ENCODE measurements around the gene GARIN3. TPM values are rescaled to one million over a fixed set of nuclear protein-coding genes. Genes with fewer than 3 reads are reported as not detected.
"Not testable (repeated sequence)": the region's sequence is repeated elsewhere in the genome, so short reads cannot be mapped to it uniquely, and the experiment has no call there.

GARIN3 gene
- total RNA-seq, 2 experiments from 2014 or later: not detected

DNA sequence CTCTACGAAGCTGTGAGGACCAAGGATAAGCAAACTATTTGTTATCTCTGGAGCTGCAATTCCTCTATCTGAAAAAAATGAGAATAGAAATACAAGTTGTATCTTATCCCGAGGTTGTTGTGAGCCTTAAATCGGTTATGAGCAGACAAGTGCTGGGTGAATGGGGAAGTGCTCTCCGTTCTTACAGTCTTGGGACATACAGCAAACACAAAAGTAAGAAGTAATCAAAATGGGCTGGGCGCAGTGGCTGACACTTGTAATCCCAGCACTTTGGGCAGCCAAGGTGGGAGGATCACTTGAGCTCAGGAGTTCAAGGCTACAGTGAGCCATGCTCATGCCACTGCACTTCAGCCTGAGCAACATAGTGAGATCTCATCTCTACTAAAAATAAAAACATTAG is 46.2 kb upstream of the GARIN3 start:
- H3K9me3 Mint-ChIP-seq: no peaks in the 10 kb centered on the region
- DNase-seq (no peak), ATAC-seq (ENCODE audit: poor library complexity) (no peak)
- CTCF ChIA-PET: interaction anchor here (1.0 to 1.1 kb wide), 2 partner anchors 27 to 63 kb away, joined by 3 read pairs; no protein-coding TSS in a partner anchor
- H3K36me3 ChIP-seq (ENCODE audit: insufficient read depth, low read length): peaks cover 95% of the 10 kb centered on the region
- no peak overlapping the region for H3K4me3 ChIP-seq (ENCODE audit: low read length)
- H3K9me3 ChIP-seq (ENCODE audit: control insufficient read depth in 1 of 2, insufficient read depth in 1 of 2, low read length in 2 of 2): no peaks in the 10 kb centered on the region
- peak overlapping the region; percentile 9 for H3K4me3 Mint-ChIP-seq
- H3K27ac Mint-ChIP-seq: peak overlapping the region; percentile 80
- H3K27me3 Mint-ChIP-seq: no peaks in the 10 kb centered on the region
- H3K27ac ChIP-seq (ENCODE audit: low read depth in 1 of 2, low read length in 2 of 2): peak overlapping the region; percentile 21 to 24
- POLR2A ChIA-PET: interaction anchor here (1.0 to 1.3 kb wide), 5 partner anchors 9 to 89 kb away, joined by 3 to 7 read pairs (median 3); no protein-coding TSS in a partner anchor
- peaks cover 96% of the 10 kb centered on the region for H3K4me1 Mint-ChIP-seq (ENCODE audit: low read depth)
- H3K27me3 ChIP-seq (ENCODE audit: control insufficient read depth in 1 of 2, insufficient read depth in 2 of 2, low read length in 2 of 2): no peaks in the 10 kb centered on the region
- H3K36me3 Mint-ChIP-seq (ENCODE audit: low read depth): peaks cover 99% of the 10 kb centered on the region
- peaks cover 92% of the 10 kb centered on the region for H3K4me1 ChIP-seq (ENCODE audit: insufficient read depth, low read length)
- TF ChIP-seq, protein P1, sequence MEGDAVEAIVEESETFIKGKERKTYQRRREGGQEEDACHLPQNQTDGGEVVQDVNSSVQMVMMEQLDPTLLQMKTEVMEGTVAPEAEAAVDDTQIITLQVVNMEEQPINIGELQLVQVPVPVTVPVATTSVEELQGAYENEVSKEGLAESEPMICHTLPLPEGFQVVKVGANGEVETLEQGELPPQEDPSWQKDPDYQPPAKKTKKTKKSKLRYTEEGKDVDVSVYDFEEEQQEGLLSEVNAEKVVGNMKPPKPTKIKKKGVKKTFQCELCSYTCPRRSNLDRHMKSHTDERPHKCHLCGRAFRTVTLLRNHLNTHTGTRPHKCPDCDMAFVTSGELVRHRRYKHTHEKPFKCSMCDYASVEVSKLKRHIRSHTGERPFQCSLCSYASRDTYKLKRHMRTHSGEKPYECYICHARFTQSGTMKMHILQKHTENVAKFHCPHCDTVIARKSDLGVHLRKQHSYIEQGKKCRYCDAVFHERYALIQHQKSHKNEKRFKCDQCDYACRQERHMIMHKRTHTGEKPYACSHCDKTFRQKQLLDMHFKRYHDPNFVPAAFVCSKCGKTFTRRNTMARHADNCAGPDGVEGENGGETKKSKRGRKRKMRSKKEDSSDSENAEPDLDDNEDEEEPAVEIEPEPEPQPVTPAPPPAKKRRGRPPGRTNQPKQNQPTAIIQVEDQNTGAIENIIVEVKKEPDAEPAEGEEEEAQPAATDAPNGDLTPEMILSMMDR (IDR thresholded peaks at IDR 0.05): no peak
- intact Hi-C loops (cut with DNase I, micrococcal nuclease): loop anchor here in 1 of 2 experiments (2.0 kb wide), 1 partner anchor 64 kb away; no protein-coding TSS in a partner anchor

DNA sequence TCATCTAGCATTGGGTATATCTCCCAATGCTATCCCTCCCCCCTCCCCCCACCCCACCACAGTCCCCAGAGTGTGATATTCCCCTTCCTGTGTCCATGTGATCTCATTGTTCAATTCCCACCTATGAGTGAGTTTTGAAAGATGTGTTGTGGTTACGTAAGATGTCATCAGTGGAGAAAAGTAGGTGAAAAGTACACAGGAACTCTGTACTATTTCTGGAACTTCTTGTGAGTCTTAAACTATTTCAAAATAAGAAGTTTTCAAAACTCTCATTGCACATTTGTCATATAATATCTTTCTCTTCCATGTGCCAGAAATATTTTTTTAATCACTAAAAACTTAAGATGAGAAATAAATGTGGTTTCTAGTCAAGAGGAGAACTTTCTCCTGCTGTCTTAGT is 44.6 kb upstream of the GARIN3 start:
- intact Hi-C loops (cut with DNase I, micrococcal nuclease); H3K9me3 ChIP-seq (ENCODE audit: control insufficient read depth in 1 of 2, insufficient read depth in 1 of 2, low read length in 2 of 2); H3K4me3 ChIP-seq (ENCODE audit: low read length); CTCF ChIA-PET; H3K27me3 Mint-ChIP-seq; H3K9me3 Mint-ChIP-seq; H3K27me3 ChIP-seq (ENCODE audit: control insufficient read depth in 1 of 2, insufficient read depth in 2 of 2, low read length in 2 of 2): not testable (repeated sequence)
- Mint-ChIP-seq H3K4me3 (peak overlapping the region; percentile 82), H3K36me3 (ENCODE audit: low read depth) (peaks cover 99% of the 10 kb centered on the region), H3K4me1 (ENCODE audit: low read depth) (peaks cover 96% of the 10 kb centered on the region), H3K27ac (peak overlapping the region; percentile 80)
- ATAC-seq (ENCODE audit: poor library complexity): peak; percentile 59
- POLR2A ChIA-PET: interaction anchor here (1.2 to 8.9 kb wide), 2 partner anchors 11 to 18 kb away, joined by 4 to 193 read pairs; no protein-coding TSS in a partner anchor
- Histone ChIP-seq H3K36me3 (ENCODE audit: insufficient read depth, low read length) (peaks cover 93% of the 10 kb centered on the region), H3K27ac (ENCODE audit: low read depth in 1 of 2, low read length in 2 of 2) (peak overlapping the region; percentile 56 to 69), H3K4me1 (ENCODE audit: insufficient read depth, low read length) (peaks cover 87% of the 10 kb centered on the region)
- DNase-seq: peak in 3 of 14 experiments; percentile 60 to 74 (median 64)

DNA sequence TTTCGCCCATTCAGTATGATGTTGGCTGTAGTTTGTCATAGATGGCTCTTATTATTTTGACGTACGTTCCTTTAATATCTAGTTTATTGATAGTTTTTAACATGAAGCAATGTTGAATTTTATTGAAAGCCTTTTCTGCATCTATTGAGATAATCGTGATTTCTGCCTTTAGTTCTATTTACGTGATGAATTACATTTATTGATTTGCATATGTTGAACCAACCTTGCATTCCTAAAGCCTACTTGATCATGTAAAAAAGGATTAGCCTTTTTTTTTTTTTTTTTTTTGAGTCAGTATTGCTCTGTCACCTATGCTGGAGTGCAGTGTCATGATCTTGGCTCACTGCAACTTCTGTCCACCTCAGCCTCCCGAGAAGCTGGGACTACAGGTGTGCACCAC is 39.6 kb upstream of the GARIN3 start:
- H3K27me3 ChIP-seq (ENCODE audit: control insufficient read depth in 1 of 2, insufficient read depth in 2 of 2, low read length in 2 of 2): no peaks in the 10 kb centered on the region
- TF ChIP-seq, protein P1 (IDR thresholded peaks at IDR 0.05): no peak
- H3K27ac Mint-ChIP-seq: peak overlapping the region; percentile 90
- intact Hi-C loops (cut with DNase I, micrococcal nuclease): no loop called here
- peaks cover 81% of the 10 kb centered on the region for H3K4me1 ChIP-seq (ENCODE audit: insufficient read depth, low read length)
- H3K4me3 Mint-ChIP-seq: peak overlapping the region; percentile 49
- DNase-seq (no peak), ATAC-seq (ENCODE audit: poor library complexity) (no peak)
- no peaks in the 10 kb centered on the region for H3K9me3 ChIP-seq (ENCODE audit: control insufficient read depth in 1 of 2, insufficient read depth in 1 of 2, low read length in 2 of 2)
- peaks cover 95% of the 10 kb centered on the region for H3K36me3 Mint-ChIP-seq (ENCODE audit: low read depth)
- ChIA-PET POLR2A (interaction anchor here (0.6 to 8.9 kb wide), 8 partner anchors 11 to 67 kb away, joined by 3 to 193 read pairs (median 19); partner anchors contain the start of genes ITK and MED7), CTCF (interaction anchor here (0.8 to 1.7 kb wide), 4 partner anchors 10 to 21 kb away, joined by 3 to 4 read pairs (median 4); no protein-coding TSS in a partner anchor)
- peak overlapping the region in 1 of 2 donors; percentile 72 for H3K27ac ChIP-seq (ENCODE audit: low read depth in 1 of 2, low read length in 2 of 2)
- peaks cover 75% of the 10 kb centered on the region for H3K36me3 ChIP-seq (ENCODE audit: insufficient read depth, low read length)
- H3K4me3 ChIP-seq (ENCODE audit: low read length): no peak overlapping the region
- peaks cover 92% of the 10 kb centered on the region for H3K4me1 Mint-ChIP-seq (ENCODE audit: low read depth)
- peaks cover 6% of the 10 kb centered on the region for H3K9me3 Mint-ChIP-seq
- no peaks in the 10 kb centered on the region for H3K27me3 Mint-ChIP-seq

All from CD4-positive, alpha-beta T cell (primary cell).